Thoracic aorta (tissue), 2 donors: ENCODE results near the gene MYL3. TPM values are rescaled to one million over a fixed set of nuclear protein-coding genes. Genes with fewer than 3 reads are reported as not detected.

Experiments used
- ATAC-seq: fragments of 150-250 bp; one replicate; pipeline ENCODE4 v1.8.0; 2017; ENCODE audit warnings: low read depth; ENCODE audit not compliant: insufficient number of reproducible peaks, low FRiP score
- DNase-seq: peaks from one replicate; pipeline ENCODE4 v3.0.0-alpha.2; 2020; ENCODE audit warnings: low spot score
- H3K27ac ChIP-seq, 2 donors: fragments of 200-600 bp; sonication (generic); 1 replicate in 1 of 2; 2 replicates in 1 of 2; pipeline ENCODE4 v1.5.1; 2016; ENCODE audit warnings: mild to moderate bottlenecking in 2 of 2, moderate library complexity in 2 of 2
- H3K27me3 ChIP-seq: fragments of 200-600 bp; sonication (generic); replicated peaks from 2 replicates; pipeline ENCODE4 v1.6.0; 2016; ENCODE audit warnings: mild to moderate bottlenecking; ENCODE audit not compliant: insufficient read depth
- H3K36me3 ChIP-seq: fragments of 200-600 bp; sonication (generic); one replicate; pipeline ENCODE4 v1.5.1; 2016
- H3K4me1 ChIP-seq, 2 donors: fragments of 200-600 bp; sonication (generic); 1 replicate in 1 of 2; 2 replicates in 1 of 2; pipeline versions ENCODE4 v1.5.1 to v1.6.0; 2016; ENCODE audit warnings: low read depth in 2 of 2, mild to moderate bottlenecking in 1 of 2; ENCODE audit not compliant: control insufficient read depth in 1 of 2
- H3K4me3 ChIP-seq: fragments of 200-600 bp; sonication (generic); 2 replicates; pipeline ENCODE4 v1.5.1; 2016; ENCODE audit warnings: mild to moderate bottlenecking
- H3K9me3 ChIP-seq: fragments of 200-600 bp; sonication (generic); 2 replicates; pipeline ENCODE4 v1.5.1; 2016
- total RNA-seq, 2 donors: library from RNA; depleted of rRNA; stranded (reverse); fragments of >200 nt; gene quantifications; one replicate each; pipeline versions ENCODE4 v1.1.0 to v1.2.3, GENCODE V29; 2016
- TF ChIP-seq, protein P1 (sequence below): fragments of 200-600 bp; sonication (generic); IDR thresholded peaks from one replicate; pipeline ENCODE4 v1.5.1; 2019; ENCODE audit warnings: antibody characterized with exemption

Gene MYL3
- total RNA-seq, 2 donors from 2014 or later: 1.5 TPM; not detected in 1

GRCh38 chr3:46833346-46834300, 29.6 kb downstream of the MYL3 start:
- Histone ChIP-seq H3K27me3 (no peaks in the 10 kb centered on the region), H3K9me3 (peaks cover 5% of the 10 kb centered on the region), H3K27ac (no peak overlapping the region), H3K4me3 (no peak overlapping the region), H3K4me1 (no peaks in the 10 kb centered on the region), H3K36me3 (no peaks in the 10 kb centered on the region)
- ATAC-seq: no peak
- DNase-seq: no peak
- TF ChIP-seq, protein P1, sequence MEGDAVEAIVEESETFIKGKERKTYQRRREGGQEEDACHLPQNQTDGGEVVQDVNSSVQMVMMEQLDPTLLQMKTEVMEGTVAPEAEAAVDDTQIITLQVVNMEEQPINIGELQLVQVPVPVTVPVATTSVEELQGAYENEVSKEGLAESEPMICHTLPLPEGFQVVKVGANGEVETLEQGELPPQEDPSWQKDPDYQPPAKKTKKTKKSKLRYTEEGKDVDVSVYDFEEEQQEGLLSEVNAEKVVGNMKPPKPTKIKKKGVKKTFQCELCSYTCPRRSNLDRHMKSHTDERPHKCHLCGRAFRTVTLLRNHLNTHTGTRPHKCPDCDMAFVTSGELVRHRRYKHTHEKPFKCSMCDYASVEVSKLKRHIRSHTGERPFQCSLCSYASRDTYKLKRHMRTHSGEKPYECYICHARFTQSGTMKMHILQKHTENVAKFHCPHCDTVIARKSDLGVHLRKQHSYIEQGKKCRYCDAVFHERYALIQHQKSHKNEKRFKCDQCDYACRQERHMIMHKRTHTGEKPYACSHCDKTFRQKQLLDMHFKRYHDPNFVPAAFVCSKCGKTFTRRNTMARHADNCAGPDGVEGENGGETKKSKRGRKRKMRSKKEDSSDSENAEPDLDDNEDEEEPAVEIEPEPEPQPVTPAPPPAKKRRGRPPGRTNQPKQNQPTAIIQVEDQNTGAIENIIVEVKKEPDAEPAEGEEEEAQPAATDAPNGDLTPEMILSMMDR: no peak

DNA sequence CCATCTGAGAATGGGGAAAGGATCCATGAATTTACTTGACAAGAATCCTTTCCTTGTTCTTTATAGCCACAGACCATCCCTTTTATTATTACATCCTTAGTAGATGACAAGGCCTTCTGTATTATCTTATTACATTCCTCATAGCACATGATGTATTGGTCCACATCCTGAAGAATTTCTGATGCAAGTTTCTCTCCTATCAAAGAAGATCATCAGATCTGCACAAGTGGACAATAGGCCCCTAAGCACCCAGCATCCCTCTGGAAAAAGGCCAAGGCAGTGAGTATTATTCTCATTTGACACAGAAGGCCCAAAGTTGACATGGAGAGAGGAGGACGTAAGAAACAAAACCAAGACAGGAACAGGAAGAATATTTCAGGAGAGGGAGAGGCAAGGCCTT, 31.4 kb downstream of the MYL3 start:
- ATAC-seq (no peak), DNase-seq (no peak)
- Histone ChIP-seq H3K4me1 (no peaks in the 10 kb centered on the region), H3K27ac (no peak overlapping the region), H3K36me3 (no peaks in the 10 kb centered on the region), H3K9me3 (no peaks in the 10 kb centered on the region), H3K4me3 (no peak overlapping the region), H3K27me3 (no peaks in the 10 kb centered on the region)
- TF ChIP-seq, protein P1: no peak

DNA sequence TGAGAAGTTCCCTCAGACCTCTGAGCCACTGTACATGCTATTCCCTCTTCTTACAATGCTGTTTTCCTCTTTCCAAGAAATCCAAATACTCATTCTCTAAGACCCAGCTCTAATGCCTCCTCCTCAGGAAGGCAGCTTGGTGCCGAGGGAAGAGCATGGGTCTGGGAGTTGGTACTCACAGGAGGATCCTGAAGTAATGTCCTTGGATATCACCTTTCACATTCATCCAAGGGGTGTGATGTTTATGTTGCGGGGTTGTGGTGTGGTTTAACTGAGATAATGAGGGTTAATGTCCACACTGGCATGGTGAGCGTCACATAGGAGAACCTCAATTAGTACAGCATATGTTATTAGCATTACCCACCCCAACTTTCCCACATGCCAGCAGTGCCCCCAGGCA, 31.9 kb downstream of the MYL3 start:
- ATAC-seq (no peak), DNase-seq (no peak)
- Histone ChIP-seq H3K27me3 (no peaks in the 10 kb centered on the region), H3K4me3 (no peak overlapping the region), H3K9me3 (no peaks in the 10 kb centered on the region), H3K27ac (no peak overlapping the region), H3K4me1 (no peaks in the 10 kb centered on the region), H3K36me3 (no peaks in the 10 kb centered on the region)
- TF ChIP-seq, protein P1: no peak

DNA sequence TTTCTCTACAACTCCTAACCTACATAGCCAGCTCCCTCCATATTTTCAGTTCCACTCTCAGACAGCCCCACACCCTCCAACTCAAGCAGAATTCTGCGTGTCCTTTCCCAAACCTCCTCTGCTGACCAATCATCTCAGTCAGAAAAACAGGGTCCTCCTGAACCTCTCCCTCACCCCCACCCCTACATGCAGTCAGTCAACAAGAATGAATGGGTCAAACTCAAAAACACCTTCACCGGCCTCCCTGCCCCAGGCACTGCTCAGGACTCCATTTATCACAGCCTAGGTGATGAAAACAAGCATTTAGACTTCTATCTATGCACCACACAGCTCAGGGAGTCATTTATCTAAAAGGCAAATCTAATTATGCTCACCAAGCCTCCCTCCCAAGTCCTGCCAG, 32.4 kb downstream of the MYL3 start:
- no peak for DNase-seq
- no peak for ATAC-seq

GRCh38 chr3:46829699-46830208, 33.5 kb downstream of the MYL3 start:
- Histone ChIP-seq H3K36me3 (no peaks in the 10 kb centered on the region), H3K9me3 (no peaks in the 10 kb centered on the region), H3K4me3 (no peak overlapping the region), H3K27me3 (no peaks in the 10 kb centered on the region), H3K27ac (no peak overlapping the region), H3K4me1 (no peaks in the 10 kb centered on the region)
- DNase-seq (no peak), ATAC-seq (no peak)
- TF ChIP-seq, protein P1: no peak

More for the DNA sequence above, 32.4 kb downstream of the MYL3 start:
- TF ChIP-seq, protein P1: no peak
- H3K4me1 ChIP-seq: no peaks in the 10 kb centered on the region
- H3K9me3 ChIP-seq: no peaks in the 10 kb centered on the region
- H3K36me3 ChIP-seq: no peaks in the 10 kb centered on the region
- no peak overlapping the region for H3K27ac ChIP-seq
- no peak overlapping the region for H3K4me3 ChIP-seq
- H3K27me3 ChIP-seq: no peaks in the 10 kb centered on the region
